Prostate gland (tissue), 2 donors: Measurements from ENCODE around the gene DNAH5. TPM values are rescaled to one million over a fixed set of nuclear protein-coding genes. Genes with fewer than 3 reads are reported as not detected.
"Not testable (repeated sequence)": the region's sequence is repeated elsewhere in the genome, so short reads cannot be mapped to it uniquely, and the experiment has no call there.

Source experiments
- DNase-seq: peaks from one replicate; pipeline ENCODE4 v3.0.0-alpha.2; 2019; ENCODE audit warnings: low spot score
- H3K27ac ChIP-seq, 2 donors: fragments of 200-600 bp; sonication (generic); 2 replicates each; pipeline ENCODE4 v1.5.1; 2017 to 2019
- H3K27me3 ChIP-seq: fragments of 200-600 bp; sonication (generic); replicated peaks from 2 replicates; pipeline ENCODE4 v1.5.1; 2019; ENCODE audit not compliant: insufficient read depth
- H3K36me3 ChIP-seq, 2 donors: fragments of 200-600 bp; sonication (generic); 1 replicate in 1 of 2; 2 replicates in 1 of 2; pipeline versions ENCODE4 v1.5.1 to v1.8.1; 2017 to 2019
- H3K4me1 ChIP-seq: fragments of 200-600 bp; sonication (generic); replicated peaks from 2 replicates; pipeline ENCODE4 v1.5.1; 2019
- H3K4me3 ChIP-seq, 2 donors: fragments of 200-600 bp; sonication (generic); 2 replicates each; pipeline ENCODE4 v1.5.1; 2017 to 2019
- H3K9me3 ChIP-seq: fragments of 200-600 bp; sonication (generic); 2 replicates; pipeline ENCODE4 v1.5.1; 2017
- POLR2A ChIP-seq: fragments of 450-650 bp; IDR thresholded peaks from one replicate; pipeline ENCODE4 v1.6.1; 2016; ENCODE audit warnings: antibody characterized with exemption, mild to moderate bottlenecking
- POLR2AphosphoS5 ChIP-seq: sonication (generic); formaldehyde crosslinking; IDR thresholded peaks from one replicate; pipeline ENCODE4 v1.6.1; 2017; ENCODE audit warnings: antibody characterized with exemption
- WGBS: methylation state at CpG from one replicate; pipeline ENCODE4 v1.1.5; 2018; 5-methylcytosine and 5-hydroxymethylcytosine counted together
- intact Hi-C: fragments of 100-400 bp; cut with DNase I; formaldehyde crosslinking; loops from one replicate; pipeline ENCODE4 v1.14.2; 2022
- total RNA-seq, 2 donors: library from RNA; depleted of rRNA; stranded (reverse); fragments of >200 nt; gene quantifications; one replicate each; pipeline ENCODE4 v1.1.0, GENCODE V29; 2016
- TF ChIP-seq, protein P1 (sequence below), 4 experiments: fragments of 200-600 bp in 2 of 4; fragments of 450-650 bp in 2 of 4; sonication (generic) in 2 of 4; IDR thresholded peaks; 1 replicate in 3 of 4; 2 replicates in 1 of 4; pipeline ENCODE4 v1.5.1; 2016 to 2019; ENCODE audit warnings: antibody characterized with exemption in 4 of 4, mild to moderate bottlenecking in 2 of 4, moderate library complexity in 2 of 4

DNAH5 gene
- total RNA-seq, 2 donors from 2014 or later = 3.7 to 6.8 TPM

- Histone ChIP-seq H3K27me3 (no peaks in the 10 kb centered on the region), H3K27ac (no peak overlapping the region), H3K36me3 (no peaks in the 10 kb centered on the region), H3K9me3 (no peaks in the 10 kb centered on the region), H3K4me3 (no peak overlapping the region), H3K4me1 (no peaks in the 10 kb centered on the region)
- DNase-seq = no peak
- 77% methylated on average over 1 of the region's 1 CpG for WGBS
- intact Hi-C loops = no loop called here
- TF ChIP-seq POLR2A = no peak
- TF ChIP-seq POLR2AphosphoS5 = no peak
- TF ChIP-seq, protein P1, sequence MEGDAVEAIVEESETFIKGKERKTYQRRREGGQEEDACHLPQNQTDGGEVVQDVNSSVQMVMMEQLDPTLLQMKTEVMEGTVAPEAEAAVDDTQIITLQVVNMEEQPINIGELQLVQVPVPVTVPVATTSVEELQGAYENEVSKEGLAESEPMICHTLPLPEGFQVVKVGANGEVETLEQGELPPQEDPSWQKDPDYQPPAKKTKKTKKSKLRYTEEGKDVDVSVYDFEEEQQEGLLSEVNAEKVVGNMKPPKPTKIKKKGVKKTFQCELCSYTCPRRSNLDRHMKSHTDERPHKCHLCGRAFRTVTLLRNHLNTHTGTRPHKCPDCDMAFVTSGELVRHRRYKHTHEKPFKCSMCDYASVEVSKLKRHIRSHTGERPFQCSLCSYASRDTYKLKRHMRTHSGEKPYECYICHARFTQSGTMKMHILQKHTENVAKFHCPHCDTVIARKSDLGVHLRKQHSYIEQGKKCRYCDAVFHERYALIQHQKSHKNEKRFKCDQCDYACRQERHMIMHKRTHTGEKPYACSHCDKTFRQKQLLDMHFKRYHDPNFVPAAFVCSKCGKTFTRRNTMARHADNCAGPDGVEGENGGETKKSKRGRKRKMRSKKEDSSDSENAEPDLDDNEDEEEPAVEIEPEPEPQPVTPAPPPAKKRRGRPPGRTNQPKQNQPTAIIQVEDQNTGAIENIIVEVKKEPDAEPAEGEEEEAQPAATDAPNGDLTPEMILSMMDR (IDR thresholded peaks at IDR 0.05) = no peak
Measured at GRCh38 chr5:13814301-13814700, 130.2 kb downstream of the DNAH5 start.

- WGBS = 45% methylated on average over 30 of the region's 30 CpGs
- no peaks in the 10 kb centered on the region for H3K9me3 ChIP-seq
- no peak overlapping the region for H3K27ac ChIP-seq
- no peak overlapping the region for H3K4me3 ChIP-seq
- DNase-seq = no peak
- H3K36me3 ChIP-seq = no peaks in the 10 kb centered on the region
- TF ChIP-seq, protein P1 (IDR thresholded peaks at IDR 0.05) = no peak
- TF ChIP-seq POLR2AphosphoS5 = no peak
- no peaks in the 10 kb centered on the region for H3K4me1 ChIP-seq
- no peaks in the 10 kb centered on the region for H3K27me3 ChIP-seq
- intact Hi-C loops = no loop called here
Measured at GRCh38 chr5:13809921-13810320, 134.6 kb downstream of the DNAH5 start.

DNA sequence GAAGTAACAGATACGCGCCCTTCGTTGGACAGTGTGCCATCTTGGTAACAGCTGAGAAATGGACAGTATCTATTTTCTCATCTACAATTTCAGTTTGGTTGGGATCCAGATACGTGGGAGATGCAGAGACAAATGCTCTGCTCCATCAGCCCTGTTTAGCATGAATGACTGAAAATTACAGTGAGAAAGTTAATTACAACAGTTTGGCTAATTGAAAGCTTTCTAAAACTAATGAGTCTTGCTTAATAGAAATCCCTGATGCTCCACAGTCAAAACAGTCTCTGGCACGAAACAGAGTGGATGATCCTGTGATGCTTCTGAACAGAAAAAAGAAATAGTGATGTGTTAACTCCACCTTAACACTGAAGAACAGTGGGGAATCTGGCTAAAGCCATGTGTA, 140.2 kb downstream of the DNAH5 start:
- Histone ChIP-seq H3K36me3 (no peaks in the 10 kb centered on the region), H3K4me1 (no peaks in the 10 kb centered on the region), H3K27ac (no peak overlapping the region), H3K9me3 (no peaks in the 10 kb centered on the region), H3K4me3 (no peak overlapping the region), H3K27me3 (no peaks in the 10 kb centered on the region)
- no peak for DNase-seq
- 83% methylated on average over 5 of the region's 5 CpGs for WGBS
- intact Hi-C loops = no loop called here
- no peak for TF ChIP-seq POLR2A
- TF ChIP-seq, protein P1 (IDR thresholded peaks at IDR 0.05) = no peak
- no peak for TF ChIP-seq POLR2AphosphoS5

- 100% methylated on average over 2 of the region's 2 CpGs for WGBS
- intact Hi-C loops = not testable (repeated sequence)
Measured at GRCh38 chr5:13798569-13798968, 145.9 kb downstream of the DNAH5 start.

GRCh38 chr5:13785781-13786415, 158.6 kb downstream of the DNAH5 start:
- no peak overlapping the region for H3K27ac ChIP-seq
- no peaks in the 10 kb centered on the region for H3K9me3 ChIP-seq
- DNase-seq = no peak
- no peaks in the 10 kb centered on the region for H3K4me1 ChIP-seq
- H3K4me3 ChIP-seq = no peak overlapping the region
- H3K27me3 ChIP-seq = no peaks in the 10 kb centered on the region
- WGBS = 87% methylated on average over 6 of the region's 6 CpGs
- intact Hi-C loops = no loop called here
- H3K36me3 ChIP-seq = no peaks in the 10 kb centered on the region
- no peak for TF ChIP-seq POLR2AphosphoS5
- TF ChIP-seq, protein P1 (IDR thresholded peaks at IDR 0.05) = no peak
- TF ChIP-seq POLR2A = no peak

More at GRCh38 chr5:13798569-13798968, 145.9 kb downstream of the DNAH5 start:
- not testable (repeated sequence) for H3K4me1 ChIP-seq, H3K9me3 ChIP-seq, H3K4me3 ChIP-seq, H3K27me3 ChIP-seq, DNase-seq, H3K27ac ChIP-seq, H3K36me3 ChIP-seq
